Measurements from ENCODE around the gene LDB2. TPM values are rescaled to one million over a fixed set of nuclear protein-coding genes. Genes with fewer than 3 reads are reported as not detected.

Gene LDB2
- polyA plus RNA-seq, 2 of the 4 experiments (the other 2 are of a cell fraction), result not detected

DNA sequence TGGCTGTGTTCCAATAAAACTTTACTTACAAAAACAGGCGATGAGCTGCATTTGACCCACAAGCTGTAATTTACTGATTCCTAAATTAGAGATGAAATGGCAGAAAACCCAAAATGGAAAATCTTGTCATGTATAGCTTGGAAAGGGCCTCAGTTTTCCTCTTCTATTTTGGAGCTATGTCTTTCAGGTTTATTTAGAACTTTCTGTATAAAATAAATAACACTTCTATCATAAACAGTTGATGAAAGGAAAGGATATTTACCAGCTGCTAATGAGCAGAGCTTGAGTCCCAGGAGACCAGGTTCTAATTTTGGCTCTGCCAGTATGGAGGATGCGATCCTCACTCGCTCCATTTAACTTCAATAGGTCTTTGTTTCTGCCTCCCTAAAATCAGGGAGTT, 213.5 kb downstream of the LDB2 start (continued):
- TF ChIP-seq, protein P1, sequence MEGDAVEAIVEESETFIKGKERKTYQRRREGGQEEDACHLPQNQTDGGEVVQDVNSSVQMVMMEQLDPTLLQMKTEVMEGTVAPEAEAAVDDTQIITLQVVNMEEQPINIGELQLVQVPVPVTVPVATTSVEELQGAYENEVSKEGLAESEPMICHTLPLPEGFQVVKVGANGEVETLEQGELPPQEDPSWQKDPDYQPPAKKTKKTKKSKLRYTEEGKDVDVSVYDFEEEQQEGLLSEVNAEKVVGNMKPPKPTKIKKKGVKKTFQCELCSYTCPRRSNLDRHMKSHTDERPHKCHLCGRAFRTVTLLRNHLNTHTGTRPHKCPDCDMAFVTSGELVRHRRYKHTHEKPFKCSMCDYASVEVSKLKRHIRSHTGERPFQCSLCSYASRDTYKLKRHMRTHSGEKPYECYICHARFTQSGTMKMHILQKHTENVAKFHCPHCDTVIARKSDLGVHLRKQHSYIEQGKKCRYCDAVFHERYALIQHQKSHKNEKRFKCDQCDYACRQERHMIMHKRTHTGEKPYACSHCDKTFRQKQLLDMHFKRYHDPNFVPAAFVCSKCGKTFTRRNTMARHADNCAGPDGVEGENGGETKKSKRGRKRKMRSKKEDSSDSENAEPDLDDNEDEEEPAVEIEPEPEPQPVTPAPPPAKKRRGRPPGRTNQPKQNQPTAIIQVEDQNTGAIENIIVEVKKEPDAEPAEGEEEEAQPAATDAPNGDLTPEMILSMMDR (IDR thresholded peaks at IDR 0.05), result no peak
- TF ChIP-seq FOSB (CRISPR knock-in tag; IDR thresholded peaks at IDR 0.05) (no peak), RFX5 (IDR thresholded peaks at IDR 0.05) (no peak), MAZ (IDR thresholded peaks at IDR 0.05; ENCODE audit: borderline replicate concordance, low read depth, low read length) (no peak)
- TF ChIP-seq, protein P2, sequence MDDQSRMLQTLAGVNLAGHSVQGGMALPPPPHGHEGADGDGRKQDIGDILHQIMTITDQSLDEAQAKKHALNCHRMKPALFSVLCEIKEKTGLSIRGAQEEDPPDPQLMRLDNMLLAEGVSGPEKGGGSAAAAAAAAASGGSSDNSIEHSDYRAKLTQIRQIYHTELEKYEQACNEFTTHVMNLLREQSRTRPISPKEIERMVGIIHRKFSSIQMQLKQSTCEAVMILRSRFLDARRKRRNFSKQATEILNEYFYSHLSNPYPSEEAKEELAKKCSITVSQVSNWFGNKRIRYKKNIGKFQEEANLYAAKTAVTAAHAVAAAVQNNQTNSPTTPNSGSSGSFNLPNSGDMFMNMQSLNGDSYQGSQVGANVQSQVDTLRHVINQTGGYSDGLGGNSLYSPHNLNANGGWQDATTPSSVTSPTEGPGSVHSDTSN (IDR thresholded peaks at IDR 0.05), result no peak

DNA sequence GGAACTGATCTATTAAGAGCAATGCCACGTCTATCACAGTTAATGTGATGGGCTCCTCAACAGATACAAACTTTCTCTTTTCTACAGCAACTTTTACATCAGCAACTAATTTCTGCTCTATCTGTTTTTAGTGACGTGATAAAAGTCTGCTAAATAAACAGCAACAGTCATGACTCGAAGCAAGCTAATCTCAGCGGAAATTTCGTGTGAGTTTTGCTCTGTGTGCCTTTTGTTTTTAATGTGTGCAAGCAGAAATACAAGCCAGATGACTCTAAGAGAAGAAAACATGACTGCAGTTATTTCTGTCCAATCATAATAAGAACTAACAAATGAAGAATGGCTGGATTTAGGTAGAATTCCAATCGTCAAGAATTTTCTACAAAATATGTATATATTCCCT, 214.3 kb downstream of the LDB2 start:
- FAIRE-seq (no peak), ATAC-seq (no peak), DNase-seq (ENCODE audit: low read depth in 1 of 2, low spot score in 1 of 2) (no peak)
- Histone ChIP-seq H3K4me1 (no peaks in the 10 kb centered on the region), H3K9me3 (no peaks in the 10 kb centered on the region), H3K27ac (no peak overlapping the region), H3K4me3 (no peak overlapping the region), H3K4me2 (no peak overlapping the region)
- WGBS (ENCODE audit: missing lambda C conversion rate), result 2% methylated on average over 6 of the region's 6 CpGs
- ChIA-PET CTCF (no interaction called here), POLR2A (no interaction called here)
- no peak for TF ChIP-seq ZFP36 (IDR thresholded peaks at IDR 0.05; ENCODE audit: borderline replicate concordance, partially characterized antibody)
- TF ChIP-seq RAD21 (conservative IDR thresholded peaks at IDR 0.05 in 1 of 2, IDR thresholded peaks at IDR 0.05 in 1 of 2), result no peak
- TF ChIP-seq, protein P1 (IDR thresholded peaks at IDR 0.05), result no peak
- TF ChIP-seq NR3C1 (IDR thresholded peaks at IDR 0.05), result no peak
- no peak for TF ChIP-seq KDM5A (IDR thresholded peaks at IDR 0.05)
- no peak for TF ChIP-seq ZNF302 (CRISPR knock-in tag; IDR thresholded peaks at IDR 0.05)
- no peak for TF ChIP-seq POLR2A (IDR thresholded peaks at IDR 0.05; ENCODE audit: low read length)
- no peak for TF ChIP-seq TP53 (CRISPR knock-in tag; IDR thresholded peaks at IDR 0.05)

DNA sequence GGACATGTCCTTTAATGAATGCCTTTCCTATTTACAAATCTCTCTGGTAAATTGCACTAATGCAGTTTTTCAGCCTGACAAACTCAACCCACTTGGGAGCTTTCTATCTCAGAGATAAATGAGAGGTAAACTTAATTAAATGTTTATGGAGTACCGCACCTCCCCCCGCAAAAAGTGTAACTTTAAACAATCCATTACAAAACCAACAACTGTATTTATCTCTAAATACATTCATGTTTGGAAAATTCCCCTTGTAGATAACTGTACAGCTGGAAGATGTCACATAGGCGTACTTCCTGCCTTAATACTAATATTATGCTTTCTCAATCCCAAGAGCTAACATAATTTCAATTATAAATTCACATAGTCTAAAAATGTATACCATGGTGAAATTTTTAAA, 215.5 kb downstream of the LDB2 start:
- no peak for ATAC-seq
- Histone ChIP-seq H3K4me2 (no peak overlapping the region), H3K4me3 (no peak overlapping the region), H3K4me1 (no peaks in the 10 kb centered on the region), H3K9me3 (no peaks in the 10 kb centered on the region), H3K27ac (no peak overlapping the region)
- CTCF ChIA-PET, result no interaction called here
- WGBS (ENCODE audit: missing lambda C conversion rate), result 28% methylated on average over 3 of the region's 3 CpGs
- DNase-seq (ENCODE audit: low read depth in 1 of 2, low spot score in 1 of 2), result no peak
- no peak for FAIRE-seq
- POLR2A ChIA-PET, result no interaction called here
- no peak for TF ChIP-seq POLR2AphosphoS2 (conservative IDR thresholded peaks at IDR 0.05; ENCODE audit: low read length)
- TF ChIP-seq EHMT2 (IDR thresholded peaks at IDR 0.05; ENCODE audit: low read depth), result no peak
- TF ChIP-seq JUNB (IDR thresholded peaks at IDR 0.05), result no peak
- TF ChIP-seq, protein P3, sequence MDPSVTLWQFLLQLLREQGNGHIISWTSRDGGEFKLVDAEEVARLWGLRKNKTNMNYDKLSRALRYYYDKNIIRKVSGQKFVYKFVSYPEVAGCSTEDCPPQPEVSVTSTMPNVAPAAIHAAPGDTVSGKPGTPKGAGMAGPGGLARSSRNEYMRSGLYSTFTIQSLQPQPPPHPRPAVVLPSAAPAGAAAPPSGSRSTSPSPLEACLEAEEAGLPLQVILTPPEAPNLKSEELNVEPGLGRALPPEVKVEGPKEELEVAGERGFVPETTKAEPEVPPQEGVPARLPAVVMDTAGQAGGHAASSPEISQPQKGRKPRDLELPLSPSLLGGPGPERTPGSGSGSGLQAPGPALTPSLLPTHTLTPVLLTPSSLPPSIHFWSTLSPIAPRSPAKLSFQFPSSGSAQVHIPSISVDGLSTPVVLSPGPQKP (IDR thresholded peaks at IDR 0.05; ENCODE audit: low read depth, low read length), result no peak
- TF ChIP-seq, protein P4, sequence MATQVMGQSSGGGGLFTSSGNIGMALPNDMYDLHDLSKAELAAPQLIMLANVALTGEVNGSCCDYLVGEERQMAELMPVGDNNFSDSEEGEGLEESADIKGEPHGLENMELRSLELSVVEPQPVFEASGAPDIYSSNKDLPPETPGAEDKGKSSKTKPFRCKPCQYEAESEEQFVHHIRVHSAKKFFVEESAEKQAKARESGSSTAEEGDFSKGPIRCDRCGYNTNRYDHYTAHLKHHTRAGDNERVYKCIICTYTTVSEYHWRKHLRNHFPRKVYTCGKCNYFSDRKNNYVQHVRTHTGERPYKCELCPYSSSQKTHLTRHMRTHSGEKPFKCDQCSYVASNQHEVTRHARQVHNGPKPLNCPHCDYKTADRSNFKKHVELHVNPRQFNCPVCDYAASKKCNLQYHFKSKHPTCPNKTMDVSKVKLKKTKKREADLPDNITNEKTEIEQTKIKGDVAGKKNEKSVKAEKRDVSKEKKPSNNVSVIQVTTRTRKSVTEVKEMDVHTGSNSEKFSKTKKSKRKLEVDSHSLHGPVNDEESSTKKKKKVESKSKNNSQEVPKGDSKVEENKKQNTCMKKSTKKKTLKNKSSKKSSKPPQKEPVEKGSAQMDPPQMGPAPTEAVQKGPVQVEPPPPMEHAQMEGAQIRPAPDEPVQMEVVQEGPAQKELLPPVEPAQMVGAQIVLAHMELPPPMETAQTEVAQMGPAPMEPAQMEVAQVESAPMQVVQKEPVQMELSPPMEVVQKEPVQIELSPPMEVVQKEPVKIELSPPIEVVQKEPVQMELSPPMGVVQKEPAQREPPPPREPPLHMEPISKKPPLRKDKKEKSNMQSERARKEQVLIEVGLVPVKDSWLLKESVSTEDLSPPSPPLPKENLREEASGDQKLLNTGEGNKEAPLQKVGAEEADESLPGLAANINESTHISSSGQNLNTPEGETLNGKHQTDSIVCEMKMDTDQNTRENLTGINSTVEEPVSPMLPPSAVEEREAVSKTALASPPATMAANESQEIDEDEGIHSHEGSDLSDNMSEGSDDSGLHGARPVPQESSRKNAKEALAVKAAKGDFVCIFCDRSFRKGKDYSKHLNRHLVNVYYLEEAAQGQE (IDR thresholded peaks at IDR 0.05), result no peak
- TF ChIP-seq, protein P5, sequence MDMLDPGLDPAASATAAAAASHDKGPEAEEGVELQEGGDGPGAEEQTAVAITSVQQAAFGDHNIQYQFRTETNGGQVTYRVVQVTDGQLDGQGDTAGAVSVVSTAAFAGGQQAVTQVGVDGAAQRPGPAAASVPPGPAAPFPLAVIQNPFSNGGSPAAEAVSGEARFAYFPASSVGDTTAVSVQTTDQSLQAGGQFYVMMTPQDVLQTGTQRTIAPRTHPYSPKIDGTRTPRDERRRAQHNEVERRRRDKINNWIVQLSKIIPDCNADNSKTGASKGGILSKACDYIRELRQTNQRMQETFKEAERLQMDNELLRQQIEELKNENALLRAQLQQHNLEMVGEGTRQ (IDR thresholded peaks at IDR 0.05), result no peak
- no peak for TF ChIP-seq JUN (IDR thresholded peaks at IDR 0.05)

Data from A549 (cell line).